HG02623 (cell line): ENCODE measurements around the gene CBLL2.
"Not testable (repeated sequence)": the region's sequence is repeated elsewhere in the genome, so short reads cannot be mapped to it uniquely, and the experiment has no call there.

Experiments
- ATAC-seq: cut with Tn5 transposase; IDR thresholded peaks from one replicate; pipeline ENCODE4 v1.9.1; 2021; ENCODE audit warnings: moderate library complexity; ENCODE audit not compliant: unreplicated experiment

CBLL2 gene, protein sequence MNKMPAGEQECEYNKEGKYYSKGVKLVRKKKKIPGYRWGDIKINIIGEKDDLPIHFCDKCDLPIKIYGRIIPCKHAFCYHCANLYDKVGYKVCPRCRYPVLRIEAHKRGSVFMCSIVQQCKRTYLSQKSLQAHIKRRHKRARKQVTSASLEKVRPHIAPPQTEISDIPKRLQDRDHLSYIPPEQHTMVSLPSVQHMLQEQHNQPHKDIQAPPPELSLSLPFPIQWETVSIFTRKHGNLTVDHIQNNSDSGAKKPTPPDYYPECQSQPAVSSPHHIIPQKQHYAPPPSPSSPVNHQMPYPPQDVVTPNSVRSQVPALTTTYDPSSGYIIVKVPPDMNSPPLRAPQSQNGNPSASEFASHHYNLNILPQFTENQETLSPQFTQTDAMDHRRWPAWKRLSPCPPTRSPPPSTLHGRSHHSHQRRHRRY

DNA sequence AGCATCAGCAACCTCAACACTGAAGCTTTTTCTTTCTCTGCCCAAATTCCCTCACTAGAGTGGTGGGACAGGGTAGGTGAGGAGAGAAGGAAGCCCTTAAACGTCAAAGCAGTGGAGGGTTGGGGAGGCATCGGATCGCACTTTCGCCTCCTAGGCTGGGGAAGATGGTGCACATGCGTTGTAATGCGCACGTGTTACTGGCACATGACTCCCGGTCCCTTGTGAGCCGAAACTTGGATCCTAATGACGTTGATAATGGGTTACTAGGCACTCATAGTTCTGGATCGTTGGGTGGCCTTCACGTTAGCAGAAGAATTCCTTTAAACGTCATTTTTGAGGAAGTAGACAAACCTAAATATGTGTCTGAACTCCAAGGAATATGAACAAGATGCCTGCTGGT, at the start of gene CBLL2:
CBLL2 (plus strand) TSS at position 301 of the 400 bp plus-strand sequence; CDS start at position 380, 79 bp downstream.
- no peak for ATAC-seq

DNA sequence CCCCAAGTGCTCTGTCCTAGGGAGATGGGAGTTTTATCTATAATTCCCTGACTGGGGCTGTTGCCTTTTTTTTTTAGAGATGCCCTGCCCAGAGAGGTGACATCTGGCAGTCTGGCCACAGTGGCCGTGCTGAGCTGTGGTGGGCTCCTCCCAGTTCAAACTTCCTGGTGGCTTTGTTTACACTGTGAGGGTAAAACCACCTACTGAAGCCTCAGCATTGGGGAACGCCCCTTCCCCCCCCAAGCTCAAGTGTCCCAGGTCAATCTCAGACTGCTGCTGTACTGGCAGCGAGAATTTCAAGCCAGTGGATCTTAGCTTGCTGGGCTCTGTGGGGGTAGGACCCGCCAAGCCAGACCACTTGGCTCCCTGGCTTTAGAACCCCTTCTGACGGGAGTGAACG, 38.3 kb upstream of the CBLL2 start:
- ATAC-seq: no peak

DNA sequence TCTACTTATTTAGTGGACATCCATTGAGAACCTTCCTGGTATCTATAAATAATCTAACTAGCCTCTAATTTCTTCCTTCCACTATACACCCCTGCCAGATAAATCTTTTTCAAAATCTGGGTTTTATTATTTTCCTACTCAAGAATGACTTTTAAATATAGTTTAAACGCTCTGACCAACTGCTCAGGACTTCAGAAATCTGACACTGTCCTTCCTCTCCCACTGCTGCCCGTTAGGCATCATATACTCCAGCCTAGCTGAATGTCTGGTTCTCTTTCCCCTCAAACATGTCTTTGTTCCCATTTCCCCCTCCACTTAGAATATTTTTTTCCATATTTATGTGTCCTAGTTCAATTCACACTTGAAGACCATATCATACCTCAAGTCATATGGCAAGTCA, 35.2 kb upstream of the CBLL2 start:
- ATAC-seq: no peak

DNA sequence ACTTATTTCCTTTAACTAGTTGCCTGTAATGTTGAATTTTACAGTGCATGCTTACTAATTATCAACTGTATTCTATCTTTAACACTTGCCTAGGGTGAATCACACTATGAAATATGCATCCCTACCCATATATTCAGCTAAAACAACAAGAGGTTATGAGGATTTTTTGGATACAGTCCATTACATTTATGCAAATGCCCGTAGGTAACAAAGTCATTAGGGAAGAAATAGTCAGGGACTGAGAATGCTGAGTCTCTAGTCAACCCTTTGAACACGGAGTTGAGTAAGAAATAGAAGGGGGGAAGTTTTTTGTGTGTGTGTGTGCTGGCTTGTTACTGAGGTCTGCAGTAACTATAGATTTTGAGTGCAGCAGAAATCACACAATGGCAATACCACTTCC, 26.1 kb upstream of the CBLL2 start:
- no peak for ATAC-seq

DNA sequence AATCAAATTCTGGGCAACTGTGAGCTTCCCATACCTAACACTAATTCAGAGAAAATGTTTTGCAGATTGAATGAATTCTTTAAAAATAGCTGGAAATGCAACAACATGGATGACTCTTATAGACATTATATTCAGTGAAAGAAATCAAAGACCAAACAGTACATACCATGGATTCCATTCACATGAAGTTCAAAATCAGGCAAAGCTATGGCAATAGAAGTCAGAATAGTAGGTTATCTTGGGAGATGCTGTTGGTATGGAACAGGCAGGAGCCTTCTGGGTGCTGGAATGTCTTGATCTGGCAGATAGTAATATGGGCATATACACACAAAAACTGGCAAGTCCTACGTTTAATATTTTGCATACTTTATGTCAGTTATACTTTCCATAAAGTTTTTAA, 25.5 kb upstream of the CBLL2 start:
- ATAC-seq: no peak

DNA sequence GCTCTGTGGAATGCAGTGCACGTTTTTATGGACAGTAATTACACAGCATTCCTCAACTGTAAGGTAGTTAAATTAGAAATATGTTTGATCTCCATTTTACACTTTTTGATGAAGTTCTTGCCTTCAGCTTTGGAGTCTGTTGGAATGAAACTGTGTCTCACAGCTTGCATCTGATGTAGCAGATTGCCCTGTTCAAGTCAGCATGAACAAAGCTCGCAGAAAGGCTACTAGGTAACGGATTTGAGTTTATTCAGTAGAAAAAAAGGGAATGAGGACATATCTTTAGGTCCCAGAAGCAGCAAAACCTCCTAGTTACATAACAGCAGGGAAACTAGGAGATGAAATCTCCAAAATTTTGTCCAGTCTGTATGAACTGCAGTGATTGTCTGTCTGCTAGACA, 24.3 kb upstream of the CBLL2 start:
- ATAC-seq: no peak

DNA sequence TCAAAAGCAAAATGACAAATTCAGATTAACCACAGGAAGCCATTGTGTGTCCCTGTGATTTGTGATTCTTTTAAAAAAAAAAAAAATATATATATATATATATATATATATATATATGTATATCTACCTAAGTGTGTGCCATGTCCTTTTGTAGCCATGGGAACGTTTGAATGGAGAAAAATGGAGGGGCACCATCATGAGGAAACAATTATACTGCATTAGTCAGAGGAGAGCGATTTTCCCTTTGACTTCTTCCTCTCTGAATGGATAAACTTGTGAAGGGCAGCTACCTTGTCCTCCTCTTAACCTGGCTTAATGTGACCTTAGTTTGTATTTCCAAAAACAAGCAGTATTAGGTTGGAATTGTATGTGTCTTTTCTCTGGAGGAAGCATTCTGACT, 23.3 kb upstream of the CBLL2 start:
- ATAC-seq: no peak

DNA sequence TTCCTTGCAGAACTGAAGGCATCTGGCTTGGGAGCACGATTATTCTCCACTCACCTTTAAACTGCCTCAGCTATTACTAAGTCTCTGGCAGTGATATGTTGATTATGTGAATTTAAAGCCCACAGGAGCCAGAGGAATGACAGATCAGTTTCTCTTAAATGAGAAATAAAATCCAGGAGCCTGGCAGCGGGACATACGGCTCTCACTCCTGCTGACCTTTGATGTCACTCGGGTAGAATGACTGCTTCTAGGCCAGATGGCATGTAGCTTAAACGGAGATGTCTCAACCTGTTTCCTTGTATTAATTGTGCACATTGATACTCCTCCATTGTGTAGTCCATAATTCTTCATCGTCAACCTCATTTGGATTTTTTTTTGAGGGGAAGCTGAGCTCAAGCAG, 4.0 kb upstream of the CBLL2 start:
- no peak for ATAC-seq

DNA sequence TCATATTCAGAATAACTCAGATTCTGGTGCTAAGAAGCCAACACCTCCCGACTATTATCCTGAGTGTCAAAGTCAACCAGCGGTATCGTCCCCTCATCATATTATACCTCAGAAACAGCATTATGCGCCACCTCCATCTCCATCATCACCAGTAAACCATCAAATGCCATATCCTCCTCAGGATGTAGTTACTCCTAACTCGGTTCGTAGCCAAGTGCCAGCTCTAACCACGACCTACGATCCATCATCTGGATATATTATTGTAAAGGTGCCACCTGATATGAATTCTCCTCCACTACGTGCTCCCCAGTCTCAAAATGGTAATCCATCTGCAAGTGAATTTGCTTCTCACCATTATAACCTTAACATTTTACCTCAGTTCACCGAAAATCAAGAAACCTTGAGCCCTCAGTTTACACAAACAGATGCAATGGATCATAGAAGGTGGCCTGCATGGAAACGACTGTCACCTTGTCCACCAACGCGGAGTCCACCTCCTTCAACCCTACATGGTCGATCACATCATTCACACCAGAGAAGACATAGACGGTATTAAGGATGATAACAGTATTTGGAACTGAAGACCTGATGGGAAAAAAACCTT, 1.1 kb downstream of the CBLL2 start:
- no peak for ATAC-seq

DNA sequence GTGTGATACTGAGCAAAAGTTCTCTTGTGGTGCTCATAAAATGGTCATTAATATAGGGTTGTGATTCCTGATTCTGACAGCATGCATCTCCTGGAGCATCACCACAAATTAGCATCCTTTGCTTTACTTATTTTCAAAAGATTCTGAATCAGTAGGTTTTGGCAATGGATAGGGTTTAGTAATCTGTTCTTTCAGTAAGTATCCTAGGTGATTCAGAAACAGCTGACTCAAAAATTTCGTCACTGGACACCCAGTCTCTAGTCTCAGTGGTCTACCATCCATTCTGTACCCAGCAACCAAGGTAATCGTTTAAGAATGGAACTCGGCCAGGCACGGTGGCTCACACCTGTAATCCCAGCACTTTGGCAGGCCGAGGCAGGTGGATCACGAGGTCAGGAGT, 4.1 kb downstream of the CBLL2 start:
- ATAC-seq: no peak

DNA sequence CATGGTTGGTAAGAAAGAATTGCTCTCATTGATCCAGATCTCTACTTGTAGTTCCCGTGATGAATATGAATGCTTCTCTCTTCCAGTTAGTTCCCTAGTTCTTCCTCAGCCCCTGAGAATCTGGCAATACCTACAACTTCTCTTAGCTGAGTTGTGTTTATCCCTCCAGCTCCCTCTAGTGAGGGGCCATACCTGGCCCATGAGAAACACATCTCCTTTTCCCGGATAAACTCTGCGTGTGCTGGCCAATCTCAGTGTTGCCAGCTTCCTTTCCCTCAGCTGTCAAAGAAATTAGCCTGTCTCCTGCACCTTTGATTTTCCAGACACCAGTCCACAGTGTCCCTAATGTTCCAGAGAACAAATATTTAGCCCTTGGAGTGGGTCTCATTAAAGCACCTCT, 5.7 kb downstream of the CBLL2 start:
- ATAC-seq: no peak

DNA sequence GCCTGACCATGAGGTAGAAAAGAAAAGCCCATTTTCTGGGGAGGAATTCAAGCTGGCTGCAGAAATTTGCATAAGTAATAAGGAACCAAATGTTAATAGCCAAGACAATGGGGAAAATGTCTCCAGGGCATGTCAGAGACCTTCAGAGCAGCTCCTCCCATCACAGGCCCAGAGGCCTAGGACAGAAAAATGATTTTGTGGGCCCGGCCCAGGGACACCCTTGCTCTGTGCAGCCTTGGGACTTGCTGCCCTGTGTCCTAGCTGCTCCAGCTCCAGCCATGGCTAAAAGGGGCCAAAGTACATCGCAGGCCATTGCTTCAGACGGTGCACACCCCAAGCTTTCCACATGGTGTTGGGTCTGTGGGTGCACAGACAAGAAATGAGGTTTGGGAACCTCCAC, 16.5 kb downstream of the CBLL2 start:
- ATAC-seq: not testable (repeated sequence)

DNA sequence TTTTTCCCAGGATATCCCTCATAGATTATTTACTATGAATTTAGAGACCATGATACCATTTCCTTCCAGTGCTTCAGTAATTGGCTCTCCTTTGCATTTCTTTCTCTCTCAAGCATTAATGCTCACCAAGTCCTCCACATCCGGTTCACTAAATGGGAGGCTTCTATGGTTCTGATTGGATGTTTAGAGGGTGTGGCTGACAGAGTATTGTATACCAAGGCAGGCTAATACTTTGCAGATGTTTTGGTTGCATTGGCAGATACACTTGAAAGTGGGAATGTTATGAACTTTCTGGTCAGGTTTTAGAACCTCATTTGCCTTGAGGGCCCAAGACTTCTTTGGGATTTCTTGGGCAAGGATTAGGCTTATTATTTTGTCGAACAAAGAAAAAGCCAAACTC, 24.2 kb downstream of the CBLL2 start:
- ATAC-seq: no peak

DNA sequence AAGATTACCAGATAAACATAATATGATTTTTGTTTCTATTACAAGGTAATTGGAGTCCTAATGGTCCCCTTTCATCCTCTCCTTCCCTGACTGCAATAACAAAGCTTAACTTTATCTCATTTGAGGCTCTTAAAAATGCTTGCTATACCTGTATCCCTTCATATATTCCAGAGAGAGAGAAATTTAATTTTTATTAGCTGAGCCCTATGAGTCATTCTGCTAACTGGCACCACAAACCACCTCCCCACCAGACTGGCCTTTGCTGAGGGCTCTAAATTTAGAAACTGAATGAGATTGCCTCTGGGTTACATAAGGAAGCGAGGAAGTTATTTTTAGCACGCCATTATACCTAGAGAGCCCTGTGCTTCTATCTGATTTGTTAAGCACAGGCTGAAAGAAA, 27.4 kb downstream of the CBLL2 start:
- no peak for ATAC-seq

DNA sequence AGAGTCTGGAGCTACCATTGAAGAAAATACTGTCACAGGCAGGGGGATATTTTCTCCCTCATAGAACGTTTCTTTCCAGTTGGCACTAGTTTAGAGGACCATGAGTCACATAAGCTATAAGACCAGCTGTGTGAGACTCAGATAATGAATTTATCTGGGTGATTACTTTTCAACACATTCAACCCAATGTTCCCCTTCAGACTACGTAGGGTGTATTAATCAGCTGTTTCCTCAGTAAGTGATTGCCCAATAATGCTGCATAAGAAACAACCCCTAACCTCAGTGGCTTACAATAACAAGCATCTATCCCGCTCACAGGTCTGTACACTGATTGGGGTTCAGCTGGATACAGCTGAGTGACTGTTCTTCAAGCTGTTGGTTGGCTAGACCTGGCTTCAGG, 38.1 kb downstream of the CBLL2 start:
- ATAC-seq: no peak

DNA sequence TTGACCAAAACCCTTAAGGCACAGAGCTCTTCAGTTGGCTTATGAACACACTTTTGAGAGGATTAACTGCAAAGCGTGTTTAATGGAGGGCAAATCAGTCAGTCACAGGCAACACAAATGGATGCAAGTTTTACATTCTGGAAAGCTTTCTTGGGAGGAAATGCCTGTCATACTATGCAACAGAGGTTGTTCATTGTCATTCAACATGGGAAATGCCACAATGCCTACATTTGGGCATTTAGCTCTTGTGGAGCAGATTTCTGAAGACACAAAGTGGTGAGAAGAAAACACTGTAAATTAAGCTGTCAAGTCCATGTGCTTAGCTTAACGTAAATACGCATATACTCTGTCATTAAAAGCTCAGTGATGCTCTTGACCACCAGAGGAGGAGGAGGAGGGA, 41.1 kb downstream of the CBLL2 start:
- ATAC-seq: no peak

DNA sequence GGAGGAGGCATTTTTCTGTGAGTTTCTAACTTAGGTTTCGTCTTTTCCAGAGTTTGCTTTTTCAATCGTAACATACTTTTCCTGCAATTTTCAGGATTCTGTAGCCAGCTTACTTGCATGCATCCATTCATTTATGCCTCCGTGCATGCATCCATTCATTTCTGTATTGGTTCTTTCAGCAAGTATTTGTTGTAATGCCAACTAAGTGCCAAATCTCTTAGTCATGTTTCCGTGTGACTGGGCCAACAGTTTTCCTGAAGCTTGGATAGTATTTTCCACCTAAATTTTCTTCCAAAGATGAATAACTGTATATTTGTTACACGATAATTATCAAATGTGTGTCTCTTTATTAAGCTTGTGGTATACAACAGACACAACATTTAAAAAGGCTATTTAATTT, 41.5 kb downstream of the CBLL2 start:
- no peak for ATAC-seq

DNA sequence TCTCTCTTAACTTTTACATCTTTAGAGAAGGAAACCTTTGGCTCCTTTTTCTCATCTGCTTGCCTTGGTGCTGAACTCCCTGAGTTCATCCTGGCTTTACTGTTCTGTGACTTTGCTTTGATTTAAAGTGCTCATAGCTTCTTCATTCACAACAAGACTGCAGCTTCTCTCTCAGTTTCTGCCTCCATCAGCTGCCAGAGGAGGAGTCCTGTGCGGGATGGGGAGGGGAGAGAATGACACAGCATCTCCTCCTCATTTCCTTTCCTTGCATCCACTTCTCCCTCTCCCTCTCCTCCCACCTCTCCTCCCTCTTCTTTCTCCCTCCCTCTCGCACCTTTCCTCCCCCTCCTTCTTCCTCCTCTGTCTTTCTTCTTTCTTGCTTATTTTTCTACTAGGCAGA, 42.0 kb downstream of the CBLL2 start:
- ATAC-seq: no peak

DNA sequence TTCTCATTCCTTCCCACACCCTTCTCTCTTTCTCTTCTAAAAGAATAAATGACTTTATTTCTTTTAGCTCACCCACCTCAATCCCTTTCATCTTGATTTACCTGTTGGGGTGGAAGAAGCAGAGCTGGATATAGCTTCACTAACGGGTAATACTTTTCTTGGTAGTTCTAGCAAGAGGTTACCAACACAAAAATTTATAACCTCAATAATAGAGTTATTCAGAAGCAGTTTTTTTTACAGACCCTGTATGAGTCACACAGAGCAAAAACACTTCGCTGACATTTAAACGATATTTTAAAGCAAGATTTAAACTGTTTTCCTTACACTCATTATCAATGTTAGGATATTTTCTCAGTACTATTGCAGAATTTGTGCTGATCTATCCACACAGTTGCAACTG, 42.4 kb downstream of the CBLL2 start:
- ATAC-seq: no peak

DNA sequence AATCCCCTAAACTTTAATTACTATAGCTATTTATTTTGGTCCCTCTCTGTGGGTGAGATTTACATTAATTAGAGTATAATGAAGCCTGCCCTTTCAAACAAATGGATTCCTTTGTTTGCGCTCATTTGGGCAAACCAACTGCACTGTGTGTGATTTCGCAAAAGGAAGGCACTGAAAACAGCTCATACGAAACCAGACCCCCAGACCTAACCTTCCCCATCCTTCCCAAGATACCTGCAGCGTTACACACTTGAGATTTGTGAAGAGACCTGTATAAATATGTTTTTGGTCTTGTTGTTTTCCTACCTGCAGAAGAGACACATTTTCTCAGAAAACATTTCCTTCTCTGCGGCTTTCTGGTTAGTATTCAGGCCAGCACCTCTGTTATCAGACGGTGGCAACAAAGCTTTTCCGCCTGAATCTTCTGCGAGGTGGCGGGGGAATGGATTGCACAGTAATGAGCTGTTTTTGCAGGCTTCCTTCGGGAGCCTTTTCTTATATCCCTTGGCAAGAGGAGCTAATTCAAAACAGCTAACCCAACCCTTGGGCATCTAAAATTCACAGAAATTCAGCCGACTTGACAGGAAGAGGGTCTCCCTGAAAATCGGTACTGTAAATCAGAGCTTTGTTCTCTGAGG, 47.6 kb downstream of the CBLL2 start:
- no peak for ATAC-seq

DNA sequence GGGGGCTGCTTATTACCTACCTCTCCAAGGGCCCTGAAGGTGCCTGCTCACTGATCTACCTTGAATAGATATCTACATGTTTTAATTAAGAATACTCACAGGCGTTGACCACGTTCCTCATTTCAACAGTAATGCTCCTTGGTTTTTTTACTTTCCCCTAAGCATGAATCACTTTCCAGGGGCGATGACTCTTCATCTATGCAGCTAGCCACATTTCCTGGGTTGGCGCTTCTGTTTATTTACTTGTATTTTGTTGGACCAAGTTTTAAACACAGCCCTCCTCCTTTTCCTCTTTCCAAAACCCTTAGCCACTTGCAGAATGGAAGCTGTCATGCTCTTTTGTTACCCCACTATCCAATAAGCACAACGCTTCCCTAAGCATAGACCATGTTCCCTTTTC, 50.8 kb downstream of the CBLL2 start:
- ATAC-seq: no peak
